ENCODE results near the gene SPATS2L.

The SPATS2L gene

GRCh38 chr2:200448455-200448854, 142.0 kb downstream of the SPATS2L start:
- no peak for DNase-seq

GRCh38 chr2:200449149-200449548, 142.7 kb downstream of the SPATS2L start:
- DNase-seq = no peak

- DNase-seq = no peak
Observed at GRCh38 chr2:200450288-200450687, 143.8 kb downstream of the SPATS2L start.

GRCh38 chr2:200451511-200451910, 145.0 kb downstream of the SPATS2L start:
- no peak for DNase-seq

GRCh38 chr2:200452377-200452776, 145.9 kb downstream of the SPATS2L start:
- DNase-seq = no peak

GRCh38 chr2:200453142-200453852, 146.8 kb downstream of the SPATS2L start:
- no peak for DNase-seq

- no peak for DNase-seq
Observed at GRCh38 chr2:200453853-200454534, 147.5 kb downstream of the SPATS2L start.

- no peak for DNase-seq
Observed at GRCh38 chr2:200454927-200455801, 148.7 kb downstream of the SPATS2L start.

GRCh38 chr2:200455958-200456421, 149.5 kb downstream of the SPATS2L start:
- no peak for DNase-seq

GRCh38 chr2:200456567-200456966, 150.1 kb downstream of the SPATS2L start:
- no peak for DNase-seq

- DNase-seq = no peak
Observed at GRCh38 chr2:200459101-200459500, 152.6 kb downstream of the SPATS2L start.

GRCh38 chr2:200461846-200462710, 155.6 kb downstream of the SPATS2L start:
- no peak for DNase-seq

GRCh38 chr2:200463452-200463851, 157.0 kb downstream of the SPATS2L start:
- DNase-seq = no peak

- DNase-seq = no peak
Observed at GRCh38 chr2:200466425-200467418, 160.2 kb downstream of the SPATS2L start.

GRCh38 chr2:200467806-200468681, 161.6 kb downstream of the SPATS2L start:
- no peak for DNase-seq

GRCh38 chr2:200469708-200470211, 163.3 kb downstream of the SPATS2L start:
- no peak for DNase-seq

- no peak for DNase-seq
Observed at GRCh38 chr2:200470230-200470629, 163.7 kb downstream of the SPATS2L start.

GRCh38 chr2:200471324-200471848, 164.9 kb downstream of the SPATS2L start:
- peak; percentile 26 to 64 for DNase-seq

GRCh38 chr2:200471928-200472645, 165.6 kb downstream of the SPATS2L start:
- no peak for DNase-seq
